ENCODE measurements around the gene DDX31.

DNA sequence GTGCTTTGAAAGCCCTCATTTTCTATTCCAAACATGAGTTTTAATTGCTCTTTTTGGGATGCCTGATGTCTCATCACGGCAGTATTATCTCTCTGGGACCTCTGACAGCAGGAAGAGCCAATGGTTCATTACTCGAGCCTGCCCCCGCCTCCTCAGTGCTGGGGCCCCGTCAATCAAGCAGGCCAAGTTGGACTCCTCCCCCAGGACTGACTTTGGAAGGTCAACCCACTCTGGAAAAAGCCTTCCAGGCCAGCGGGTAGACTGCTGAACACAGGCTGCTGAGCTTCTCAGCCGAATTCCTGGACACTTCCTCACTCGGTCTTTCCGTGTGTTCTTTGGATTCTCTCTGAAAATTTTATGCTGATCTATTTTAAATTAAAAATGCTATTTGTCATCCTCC is 96.9 kb downstream of the DDX31 start:
- TF ChIP-seq, protein P1, sequence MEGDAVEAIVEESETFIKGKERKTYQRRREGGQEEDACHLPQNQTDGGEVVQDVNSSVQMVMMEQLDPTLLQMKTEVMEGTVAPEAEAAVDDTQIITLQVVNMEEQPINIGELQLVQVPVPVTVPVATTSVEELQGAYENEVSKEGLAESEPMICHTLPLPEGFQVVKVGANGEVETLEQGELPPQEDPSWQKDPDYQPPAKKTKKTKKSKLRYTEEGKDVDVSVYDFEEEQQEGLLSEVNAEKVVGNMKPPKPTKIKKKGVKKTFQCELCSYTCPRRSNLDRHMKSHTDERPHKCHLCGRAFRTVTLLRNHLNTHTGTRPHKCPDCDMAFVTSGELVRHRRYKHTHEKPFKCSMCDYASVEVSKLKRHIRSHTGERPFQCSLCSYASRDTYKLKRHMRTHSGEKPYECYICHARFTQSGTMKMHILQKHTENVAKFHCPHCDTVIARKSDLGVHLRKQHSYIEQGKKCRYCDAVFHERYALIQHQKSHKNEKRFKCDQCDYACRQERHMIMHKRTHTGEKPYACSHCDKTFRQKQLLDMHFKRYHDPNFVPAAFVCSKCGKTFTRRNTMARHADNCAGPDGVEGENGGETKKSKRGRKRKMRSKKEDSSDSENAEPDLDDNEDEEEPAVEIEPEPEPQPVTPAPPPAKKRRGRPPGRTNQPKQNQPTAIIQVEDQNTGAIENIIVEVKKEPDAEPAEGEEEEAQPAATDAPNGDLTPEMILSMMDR (IDR thresholded peaks at IDR 0.05), result no peak
- no peak for TF ChIP-seq POLR2A (IDR thresholded peaks at IDR 0.05)
- TF ChIP-seq EP300 (IDR thresholded peaks at IDR 0.05), result no peak
